DMS153 (cell line): Measurements from ENCODE around the gene KAZALD1.
A peak's percentile ranks its signal among the peaks of the same experiment; 100 is the strongest.

Source experiments
- DNase-seq: peaks from one replicate; lab custom pipeline; 2025; lab: John Stamatoyannopoulos, UW

Gene KAZALD1

DNA sequence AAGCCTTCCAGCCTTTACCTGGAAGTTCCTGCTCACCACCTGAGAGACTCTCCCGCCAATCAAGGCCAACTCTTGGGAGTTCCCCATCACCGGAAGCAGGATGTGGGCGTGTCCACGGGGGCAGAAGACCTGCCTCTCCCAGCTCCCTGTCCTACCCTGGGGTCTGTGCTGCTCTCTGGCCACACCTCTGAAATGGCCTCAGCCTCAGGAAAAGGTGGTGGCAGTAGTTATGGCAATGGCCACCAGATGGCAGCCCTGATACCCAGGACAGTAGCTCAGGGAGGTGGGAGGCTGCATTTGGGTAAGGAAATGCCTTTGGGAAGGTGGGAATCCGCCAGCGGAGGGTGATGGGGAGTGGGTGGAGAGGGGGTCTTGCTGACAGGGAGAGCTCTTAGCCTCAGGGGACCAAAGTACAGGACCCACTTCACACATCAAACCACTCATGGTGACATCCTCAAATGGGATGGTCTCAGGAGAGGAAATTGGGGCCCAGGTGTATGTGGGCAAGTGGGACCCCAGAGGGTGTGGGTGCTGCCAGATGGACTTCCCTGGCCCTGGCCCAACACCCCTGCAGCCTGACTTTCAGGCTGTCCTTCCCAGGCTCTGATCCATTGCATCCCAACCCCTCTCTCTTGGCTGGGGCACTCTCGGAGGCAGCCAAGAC is 33.9 kb downstream of the KAZALD1 start:
- DNase-seq, result peak; percentile 96

DNA sequence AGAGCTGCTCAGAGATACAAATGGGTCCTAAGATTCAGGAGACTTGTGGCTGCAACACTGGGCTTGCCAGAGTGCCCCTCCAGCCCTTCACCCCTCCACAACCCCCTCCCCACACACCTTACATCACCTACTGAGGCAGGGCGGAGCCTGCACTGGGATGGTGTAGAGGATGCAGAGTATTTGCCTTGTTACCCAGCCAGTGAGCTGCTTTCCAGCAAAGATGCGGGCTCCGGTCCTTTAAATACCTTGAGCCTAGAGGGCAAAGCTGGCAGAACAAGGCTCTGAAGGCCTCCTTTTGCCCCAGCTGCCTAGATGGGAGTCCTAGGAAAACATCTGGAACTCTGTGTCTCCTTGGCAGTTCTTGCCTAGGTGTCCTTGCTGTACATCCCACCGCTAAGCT is 34.6 kb downstream of the KAZALD1 start:
- peak; percentile 7 for DNase-seq

DNA sequence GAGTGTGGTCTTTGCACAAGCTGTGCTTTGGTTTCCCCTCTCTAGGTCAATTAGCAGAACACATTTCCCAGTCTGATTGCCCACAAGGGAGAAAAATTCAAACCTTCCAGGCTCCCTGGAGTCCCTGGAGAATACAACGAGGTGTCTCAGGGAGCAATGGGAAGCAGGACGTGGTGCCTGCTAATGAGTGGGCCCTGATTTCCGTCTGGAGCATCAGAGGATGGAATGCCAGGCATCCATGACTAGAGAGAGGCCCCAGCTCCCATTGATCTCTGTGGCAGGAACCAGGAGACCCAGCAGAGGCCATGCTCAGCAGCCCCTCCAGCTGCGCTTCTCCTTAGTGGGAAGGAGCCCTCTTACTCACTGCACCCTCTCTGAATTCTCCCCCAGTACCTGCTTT is 36.1 kb downstream of the KAZALD1 start:
- DNase-seq, result no peak

DNA sequence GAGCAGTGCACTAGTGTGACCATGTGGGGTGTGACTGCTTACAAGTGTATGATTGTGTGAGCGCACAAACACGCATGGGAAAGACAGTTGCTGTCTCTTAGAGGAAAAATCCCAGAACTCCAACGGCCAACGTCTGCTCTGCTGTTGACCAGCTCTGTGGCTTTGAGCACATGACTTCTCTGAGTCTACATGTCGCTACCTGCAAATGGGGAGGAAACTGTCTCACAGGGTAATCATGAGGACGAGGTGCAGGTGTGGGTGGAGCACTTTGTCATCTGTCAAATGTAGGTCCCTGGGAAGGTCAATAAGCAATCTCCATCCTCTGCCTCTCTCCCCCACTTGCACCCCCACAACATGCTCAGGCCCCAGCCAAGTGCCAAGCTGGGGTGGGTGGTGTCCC is 38.1 kb downstream of the KAZALD1 start:
- peak; percentile 56 for DNase-seq

DNA sequence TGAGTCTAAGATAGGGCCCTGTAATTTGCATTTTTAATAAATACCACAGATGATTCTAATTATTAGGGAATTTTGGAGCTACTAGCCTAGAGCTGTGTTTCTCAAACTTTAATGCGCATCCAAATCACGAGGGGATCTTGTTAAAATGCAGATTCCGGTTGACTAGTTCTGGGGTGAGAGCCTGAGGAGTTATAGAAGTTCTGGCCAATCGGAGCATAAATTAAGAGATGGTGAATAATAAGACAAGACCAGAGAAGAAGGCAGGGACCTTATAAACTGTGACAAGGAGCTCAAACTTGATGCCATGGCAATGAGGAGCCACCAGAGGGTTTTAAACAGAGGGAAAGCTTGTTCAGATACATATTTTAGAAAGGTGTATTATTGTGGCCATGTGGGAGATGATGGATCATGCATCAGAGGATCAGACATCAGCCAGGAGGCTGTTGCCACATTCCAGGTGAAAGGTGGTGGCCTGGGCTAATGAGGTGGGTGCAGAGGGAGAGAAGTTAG is 39.6 kb downstream of the KAZALD1 start:
- DNase-seq, result no peak

DNA sequence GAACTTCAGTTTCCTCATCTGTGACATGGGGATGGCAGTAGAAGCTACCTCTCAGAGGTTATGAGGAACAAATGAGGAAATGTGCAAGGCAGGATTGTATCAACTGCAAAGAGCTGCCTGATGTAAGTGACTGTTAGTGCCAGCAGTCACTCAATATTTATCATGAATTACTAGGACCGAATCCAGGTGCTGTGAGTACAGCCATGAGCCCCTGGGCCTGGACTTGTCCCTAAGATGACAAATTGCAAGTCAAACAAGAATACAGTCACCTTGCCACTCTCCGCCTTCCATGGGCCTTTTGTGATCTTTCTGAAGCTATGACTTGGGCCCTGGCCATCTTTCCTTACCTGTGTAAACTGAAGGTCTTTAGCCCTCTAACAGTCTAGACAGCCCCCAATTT is 41.6 kb downstream of the KAZALD1 start:
- no peak for DNase-seq

DNA sequence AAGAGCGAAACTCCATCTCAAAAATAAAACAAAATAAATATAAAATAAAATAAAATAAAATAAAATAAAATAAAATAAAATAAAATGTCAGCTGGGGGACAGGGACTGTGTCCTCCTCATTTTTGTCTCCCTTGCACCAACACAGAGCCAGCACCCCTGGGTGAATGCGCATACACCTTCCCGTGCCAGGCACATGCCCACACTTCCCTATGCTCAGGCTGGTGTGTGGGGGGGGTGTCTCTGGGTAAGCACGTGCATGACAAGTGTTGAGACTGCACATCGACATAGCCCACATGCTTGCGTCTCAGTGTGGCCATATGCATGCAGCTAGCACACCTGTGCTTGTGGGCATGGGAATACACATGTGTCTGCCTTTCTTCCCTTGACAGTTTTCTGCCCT is 44.6 kb downstream of the KAZALD1 start:
- DNase-seq, result no peak

DNA sequence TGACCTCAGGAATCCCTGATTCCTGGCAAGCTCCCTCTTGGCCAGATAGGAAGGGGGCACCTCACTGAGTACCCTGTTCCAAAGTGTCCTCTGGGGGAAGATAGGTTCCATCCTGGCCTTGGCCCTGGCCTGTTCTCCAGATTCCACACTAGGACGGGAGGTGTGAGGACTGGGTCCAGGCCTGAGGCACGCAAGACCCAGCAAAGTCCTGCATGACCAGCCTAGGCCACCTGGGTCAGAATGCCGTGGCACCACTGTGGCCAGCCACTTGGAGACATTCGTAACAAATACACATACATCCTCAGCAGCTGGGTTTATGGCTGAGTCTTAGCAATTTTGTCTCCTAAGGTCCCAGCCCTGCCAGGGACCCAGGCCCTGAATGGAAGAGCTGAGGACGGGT is 46.0 kb downstream of the KAZALD1 start:
- DNase-seq, result no peak

DNA sequence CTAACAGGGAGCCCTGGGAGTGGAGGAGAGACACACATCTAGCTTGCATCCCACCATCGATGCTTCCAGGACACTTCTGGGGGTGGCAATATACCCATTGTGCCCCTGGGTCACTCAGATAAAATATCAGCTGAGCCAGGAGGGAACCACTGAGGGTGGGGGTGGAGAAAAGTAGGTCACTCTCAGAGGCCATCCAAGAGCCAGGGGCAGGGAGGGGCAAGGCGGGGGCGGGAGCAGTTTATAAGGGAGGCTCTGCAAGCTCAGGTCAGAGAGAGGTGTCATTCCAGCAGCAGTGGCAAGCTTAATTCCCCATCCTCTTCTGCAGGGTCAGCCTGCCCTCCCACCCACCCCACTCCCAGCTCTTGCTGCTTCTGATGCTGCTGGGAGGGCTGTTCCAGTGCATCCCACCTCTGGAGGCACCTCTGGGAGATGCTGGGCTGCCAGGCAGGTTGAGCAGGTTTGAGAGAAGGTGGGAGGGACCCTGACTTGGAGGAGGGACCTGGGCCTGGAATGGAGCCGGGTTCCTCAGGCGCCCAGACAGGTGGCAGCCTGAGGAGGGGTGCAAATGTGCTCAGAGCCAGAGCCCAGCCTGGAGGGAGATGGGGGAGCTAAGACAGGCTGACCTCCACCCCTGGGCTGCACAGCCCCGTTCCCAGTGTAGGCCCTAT is 49.2 kb downstream of the KAZALD1 start:
- DNase-seq, result peak; percentile 34

DNA sequence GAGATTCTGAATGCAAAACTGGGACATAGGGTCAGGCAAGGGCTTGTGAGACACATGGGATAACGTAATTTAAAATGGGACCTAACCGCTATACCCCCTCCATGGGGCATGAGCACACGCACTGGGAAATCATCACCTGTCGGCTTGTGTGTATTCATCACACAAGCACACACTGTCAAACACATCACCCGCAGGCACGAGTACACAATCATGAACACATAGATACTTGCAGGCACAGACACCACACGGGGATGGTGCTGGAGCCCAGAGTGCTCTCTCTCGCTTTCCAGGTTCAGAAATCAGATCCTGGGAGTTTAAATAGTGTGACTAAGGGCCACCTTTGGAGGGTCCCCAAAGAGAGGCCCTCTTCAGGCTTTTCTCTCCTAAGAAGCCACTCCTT is 49.8 kb downstream of the KAZALD1 start:
- no peak for DNase-seq

DNA sequence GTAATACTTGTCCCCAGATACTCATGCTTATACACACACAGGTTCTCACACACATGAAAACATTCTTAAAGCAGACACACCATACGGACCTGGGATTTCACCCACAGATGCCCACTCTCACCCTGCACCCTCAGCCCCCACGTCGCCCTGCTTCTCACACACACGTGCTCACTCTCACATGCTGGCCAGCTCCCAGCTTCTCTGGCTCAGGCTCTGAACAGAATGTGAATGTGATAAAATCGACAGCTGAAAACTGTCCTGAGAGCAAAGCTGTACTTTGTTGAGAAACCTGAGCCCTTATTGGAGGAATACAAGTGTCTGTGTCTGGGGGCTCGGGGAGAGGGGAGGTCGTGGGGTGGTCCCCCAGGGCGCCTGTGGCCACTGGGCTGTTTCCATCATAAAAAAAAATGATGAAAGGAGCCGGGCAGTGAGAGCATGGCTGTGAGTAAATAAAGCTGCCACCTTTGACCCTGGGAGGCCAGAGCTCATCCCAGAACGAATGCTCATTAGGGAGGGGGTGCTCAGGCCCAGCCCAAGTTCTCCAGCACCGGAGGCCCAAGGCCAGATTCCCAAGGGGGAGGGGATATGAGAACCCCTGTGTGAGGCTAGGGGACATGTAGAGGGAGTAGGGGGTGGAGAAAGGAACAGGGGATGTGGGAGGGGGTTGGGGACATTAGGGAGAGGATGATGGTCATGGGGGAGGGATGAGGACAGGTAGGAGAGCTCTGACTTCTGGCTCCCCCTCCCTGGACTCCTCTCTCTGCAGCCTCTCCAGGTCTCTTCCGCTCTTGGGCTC is 51.2 kb downstream of the KAZALD1 start:
- no peak for DNase-seq

DNA sequence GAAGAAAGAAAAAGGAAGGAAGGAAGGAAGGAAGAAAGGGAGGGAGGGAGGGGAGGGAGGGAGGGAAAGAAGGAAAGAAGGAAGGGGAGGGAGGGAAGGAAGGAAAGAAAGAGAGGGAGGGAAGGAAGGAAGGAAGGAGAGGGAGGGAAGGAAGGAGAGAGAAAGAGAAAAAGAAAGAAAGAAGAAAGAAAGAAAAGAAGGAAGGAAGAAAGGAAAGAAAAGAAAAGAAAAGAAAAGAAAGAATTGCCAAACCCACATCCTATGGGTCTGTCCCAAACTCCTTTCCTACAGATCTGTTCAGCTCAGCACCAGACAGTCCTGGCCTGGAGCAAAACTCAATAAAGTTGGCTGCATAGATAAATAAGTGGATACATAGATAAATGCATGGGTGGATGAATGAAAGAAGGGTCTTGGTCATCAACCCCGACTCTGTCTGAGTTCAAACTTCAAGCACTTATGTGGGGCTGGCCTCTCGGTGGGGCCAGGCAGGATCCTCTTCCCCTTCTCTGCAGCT is 52.2 kb downstream of the KAZALD1 start:
- DNase-seq, result no peak

DNA sequence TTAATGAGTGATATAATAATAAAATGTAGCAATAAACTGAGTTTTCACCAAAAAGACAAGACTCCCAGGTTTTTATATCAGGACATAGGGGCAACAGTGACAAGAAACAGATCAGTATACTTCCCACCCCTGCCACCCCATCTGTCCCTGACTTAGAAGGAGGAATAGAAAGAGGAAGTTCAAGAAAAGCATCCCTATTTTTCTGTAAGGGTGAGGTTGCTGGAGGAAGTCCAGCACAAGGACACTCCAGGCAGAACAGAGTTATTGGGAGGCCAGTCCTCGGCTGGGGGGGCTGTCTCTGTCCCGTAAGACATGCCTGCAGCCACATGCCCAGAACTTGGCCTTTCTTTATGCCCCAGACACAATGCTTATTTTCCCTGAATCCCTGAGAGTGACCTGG is 52.9 kb downstream of the KAZALD1 start:
- DNase-seq, result no peak
